ENCODE data around the gene GGT7.

GRCh38 chr20:34874094-34874654 is 1.5 kb upstream of the GGT7 start:
- TF ChIP-seq, protein P1, sequence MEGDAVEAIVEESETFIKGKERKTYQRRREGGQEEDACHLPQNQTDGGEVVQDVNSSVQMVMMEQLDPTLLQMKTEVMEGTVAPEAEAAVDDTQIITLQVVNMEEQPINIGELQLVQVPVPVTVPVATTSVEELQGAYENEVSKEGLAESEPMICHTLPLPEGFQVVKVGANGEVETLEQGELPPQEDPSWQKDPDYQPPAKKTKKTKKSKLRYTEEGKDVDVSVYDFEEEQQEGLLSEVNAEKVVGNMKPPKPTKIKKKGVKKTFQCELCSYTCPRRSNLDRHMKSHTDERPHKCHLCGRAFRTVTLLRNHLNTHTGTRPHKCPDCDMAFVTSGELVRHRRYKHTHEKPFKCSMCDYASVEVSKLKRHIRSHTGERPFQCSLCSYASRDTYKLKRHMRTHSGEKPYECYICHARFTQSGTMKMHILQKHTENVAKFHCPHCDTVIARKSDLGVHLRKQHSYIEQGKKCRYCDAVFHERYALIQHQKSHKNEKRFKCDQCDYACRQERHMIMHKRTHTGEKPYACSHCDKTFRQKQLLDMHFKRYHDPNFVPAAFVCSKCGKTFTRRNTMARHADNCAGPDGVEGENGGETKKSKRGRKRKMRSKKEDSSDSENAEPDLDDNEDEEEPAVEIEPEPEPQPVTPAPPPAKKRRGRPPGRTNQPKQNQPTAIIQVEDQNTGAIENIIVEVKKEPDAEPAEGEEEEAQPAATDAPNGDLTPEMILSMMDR (IDR thresholded peaks at IDR 0.05): peak; percentile 92
- no peak for TF ChIP-seq POLR2AphosphoS5 (IDR thresholded peaks at IDR 0.05; ENCODE audit: low read depth, low read length)
- TF ChIP-seq TCF7L2 (IDR thresholded peaks at IDR 0.05; ENCODE audit: low read depth, low read length): no peak
- no peak for TF ChIP-seq REST (IDR thresholded peaks at IDR 0.05; ENCODE audit: insufficient read depth in 1 of 2, low read depth in 2 of 2, low read length in 1 of 2)
- TF ChIP-seq SIN3A (IDR thresholded peaks at IDR 0.05; ENCODE audit: borderline replicate concordance, insufficient read depth, low read depth, low read length): no peak
